PFSK-1 (cell line): Measurements from ENCODE around the gene LHX3.

Experiments used
- POLR2AphosphoS5 ChIP-seq: IDR thresholded peaks from 2 replicates; pipeline ENCODE4 v1.6.1; 2012; ENCODE audit warnings: low read depth, mild to moderate bottlenecking, control low read depth, low read length, moderate library complexity
- REST ChIP-seq, 2 experiments: IDR thresholded peaks; 2 replicates each; pipeline versions ENCODE4 v1.6.1 to v1.8.0; 2011 to 2012; ENCODE audit warnings: low read depth in 2 of 2, low read length in 2 of 2, control low read depth in 1 of 2, inconsistent platforms in 1 of 2, mild to moderate bottlenecking in 1 of 2, moderate library complexity in 1 of 2; ENCODE audit not compliant: insufficient read depth in 1 of 2
- SIN3A ChIP-seq: IDR thresholded peaks from 2 replicates; pipeline ENCODE4 v1.6.1; 2012; ENCODE audit warnings: mild to moderate bottlenecking, low read length, moderate library complexity, borderline replicate concordance; ENCODE audit not compliant: insufficient read depth
- TAF1 ChIP-seq: IDR thresholded peaks from 2 replicates; pipeline ENCODE4 v1.6.1; 2012; ENCODE audit warnings: low read length, control low read depth, borderline replicate concordance; ENCODE audit not compliant: insufficient read depth

- no peak for TF ChIP-seq TAF1
- TF ChIP-seq POLR2AphosphoS5: no peak
- TF ChIP-seq REST (IDR thresholded peaks at IDR 0.05; ENCODE audit: insufficient read depth in 1 of 2, low read depth in 2 of 2, low read length in 2 of 2): no peak
- no peak for TF ChIP-seq SIN3A
These were observed 53.6 kb downstream of the LHX3 start for GRCh38 chr9:136151214-136151804.
